Measurements from ENCODE around the gene ITSN1.
A peak's percentile ranks its signal among the peaks of the same experiment; 100 is the strongest.
"Not testable (repeated sequence)": the region's sequence is repeated elsewhere in the genome, so short reads cannot be mapped to it uniquely, and the experiment has no call there.

The ITSN1 gene

DNA sequence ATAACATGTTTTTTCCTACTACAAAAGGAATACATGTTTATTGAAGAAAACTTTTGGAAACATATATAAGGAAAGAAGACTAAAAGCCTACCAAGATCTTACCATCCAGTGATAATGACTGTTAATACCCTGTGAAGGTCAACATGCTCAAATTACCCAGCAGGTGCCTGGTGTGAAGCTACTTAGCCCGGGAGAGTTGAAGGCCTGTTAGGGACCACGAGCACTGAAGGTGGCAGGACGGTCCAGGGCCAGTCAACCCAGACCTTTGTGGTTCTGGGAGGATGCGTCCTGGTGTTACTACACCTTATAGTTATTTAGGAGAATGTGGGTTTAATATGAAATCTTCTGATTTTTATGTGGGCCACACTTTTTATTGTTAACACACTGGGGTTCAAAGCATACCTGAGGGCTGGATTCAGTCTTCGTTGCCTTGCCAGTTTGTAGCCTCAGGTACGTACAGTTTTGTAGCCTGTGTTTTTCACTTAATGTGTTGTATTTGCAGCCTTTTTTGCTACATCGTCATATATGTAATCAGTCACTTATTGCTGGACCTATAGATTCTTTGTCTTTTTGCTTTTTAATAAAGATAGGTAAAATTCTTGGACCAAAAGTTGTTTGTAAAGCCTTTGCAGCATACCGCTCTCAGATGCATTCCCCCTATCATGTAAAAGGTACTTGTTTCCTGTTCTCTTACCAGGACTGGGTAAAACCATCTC is 9.8 kb downstream of the ITSN1 start:
- DNase-seq = peak; percentile 14 to 55 (median 21)

GRCh38 chr21:33654412-33654811 is 12.1 kb downstream of the ITSN1 start:
- DNase-seq = no peak

GRCh38 chr21:33655588-33656221 is 13.4 kb downstream of the ITSN1 start:
- no peak for DNase-seq

GRCh38 chr21:33657124-33657820 is 15.0 kb downstream of the ITSN1 start:
- DNase-seq = no peak

DNA sequence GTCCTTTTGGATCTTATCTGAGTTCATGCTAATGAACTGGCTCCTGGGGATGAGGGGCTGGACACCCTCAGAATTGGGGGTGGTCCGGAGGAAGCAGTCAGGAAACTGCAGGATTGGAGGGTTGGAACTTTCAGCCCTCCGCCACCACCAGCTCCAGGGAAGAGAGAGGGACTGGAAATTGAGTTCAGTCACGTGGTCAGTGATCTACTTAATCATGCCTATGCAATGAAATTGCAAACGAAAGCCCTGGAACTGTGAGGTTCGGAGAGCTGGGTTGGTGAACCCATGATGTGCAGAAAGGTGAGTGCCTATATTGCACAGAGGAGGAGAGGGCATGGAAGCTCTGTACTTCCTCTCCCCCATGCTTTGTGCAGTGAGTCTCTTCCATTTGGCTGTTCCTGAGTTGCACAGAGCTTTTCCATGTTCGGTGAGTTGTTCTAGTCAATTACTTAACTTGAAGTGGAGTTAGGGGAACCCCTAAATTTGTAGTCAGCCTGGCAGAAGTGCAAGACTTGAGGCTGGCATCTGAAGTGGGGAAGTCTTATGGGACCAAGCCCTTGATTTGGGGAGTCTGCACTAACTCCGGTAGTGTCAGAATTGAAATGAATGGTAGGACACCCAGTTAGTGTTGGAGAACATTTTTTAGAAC is 16.7 kb downstream of the ITSN1 start:
- DNase-seq = no peak

DNA sequence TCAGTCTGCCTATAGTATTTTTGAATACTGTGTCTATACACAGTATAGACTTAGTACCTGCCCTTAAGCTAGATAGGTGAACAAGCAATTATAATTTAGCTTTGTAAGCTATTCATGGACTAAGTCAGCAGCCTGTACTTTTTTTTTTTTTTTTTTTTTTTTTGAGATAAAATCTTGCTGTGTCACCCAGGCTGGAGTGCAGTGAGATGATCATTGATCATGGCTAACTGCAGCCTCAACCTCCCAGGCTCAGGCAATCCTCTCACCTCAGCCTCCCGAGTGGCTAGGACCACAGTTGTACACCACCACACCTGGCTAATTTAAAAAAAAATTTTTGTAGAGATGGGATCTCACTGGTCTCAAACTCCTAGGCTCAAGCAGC is 17.3 kb downstream of the ITSN1 start:
- no peak for DNase-seq

DNA sequence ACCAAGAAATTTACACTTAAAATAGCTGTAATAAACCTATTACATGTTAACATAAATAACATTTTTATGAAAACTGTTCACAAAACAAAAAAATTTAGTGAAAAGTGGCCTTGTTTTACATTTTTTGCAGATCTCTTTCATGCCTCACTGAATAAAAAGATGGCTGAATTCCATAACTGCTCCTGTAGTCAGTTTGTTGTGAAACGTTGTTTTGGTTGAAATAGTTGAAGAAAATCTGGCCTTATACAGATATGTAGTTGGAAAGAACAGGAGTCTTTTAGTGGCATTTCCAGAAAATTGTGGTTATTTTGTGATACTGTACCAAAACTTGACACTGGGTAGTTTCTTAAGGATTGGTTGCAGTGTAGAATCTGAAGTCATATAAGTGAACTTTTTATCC is 18.1 kb downstream of the ITSN1 start:
- DNase-seq = no peak

- no peak for DNase-seq
These were observed 18.8 kb downstream of the ITSN1 start for GRCh38 chr21:33661146-33661545.

DNA sequence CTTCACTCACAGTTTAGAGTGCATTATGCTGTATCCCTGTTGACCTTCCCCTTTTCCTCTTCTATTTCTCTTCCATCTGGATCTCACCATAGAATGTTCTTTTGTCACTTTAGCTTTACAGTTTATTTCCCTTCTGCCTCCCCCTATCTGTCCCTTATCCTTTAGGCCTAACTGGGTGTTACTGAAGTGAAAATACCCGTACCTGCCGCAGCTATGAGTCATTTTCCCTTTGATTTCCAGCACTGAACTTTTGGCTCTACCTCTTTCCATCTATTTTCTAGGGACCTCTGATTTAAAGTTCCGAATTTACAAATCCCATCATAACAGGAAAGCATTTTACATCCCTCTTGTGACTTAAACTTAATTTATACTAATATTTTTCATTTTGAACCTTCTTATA is 19.7 kb downstream of the ITSN1 start:
- DNase-seq = no peak

DNA sequence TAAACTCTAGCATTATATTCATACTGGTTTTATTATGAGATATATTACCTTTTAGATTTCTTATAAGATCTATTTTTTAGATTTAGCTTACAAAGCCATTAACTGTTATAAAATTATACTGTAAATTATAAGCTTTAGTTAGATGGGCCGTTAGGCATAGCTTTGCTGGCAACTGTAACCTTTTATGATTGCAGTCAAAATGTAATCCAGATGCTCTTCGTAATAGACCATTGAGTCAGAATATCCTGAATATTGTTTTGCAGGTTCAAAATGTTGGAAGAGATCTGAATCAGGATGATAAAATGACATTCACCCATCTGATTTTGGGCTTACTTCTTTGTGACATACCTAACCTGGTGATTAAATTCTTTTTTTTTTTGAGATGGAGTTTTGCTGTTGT is 20.9 kb downstream of the ITSN1 start:
- DNase-seq = no peak

- no peak for DNase-seq
These were observed 21.8 kb downstream of the ITSN1 start for GRCh38 chr21:33664135-33664534.

GRCh38 chr21:33666153-33666552 is 23.9 kb downstream of the ITSN1 start:
- DNase-seq = no peak

GRCh38 chr21:33667636-33668035 is 25.3 kb downstream of the ITSN1 start:
- DNase-seq = peak in 1 of 3 experiments; percentile 13

GRCh38 chr21:33668180-33668579 is 25.9 kb downstream of the ITSN1 start:
- no peak for DNase-seq

GRCh38 chr21:33668620-33669019 is 26.3 kb downstream of the ITSN1 start:
- DNase-seq = no peak

DNA sequence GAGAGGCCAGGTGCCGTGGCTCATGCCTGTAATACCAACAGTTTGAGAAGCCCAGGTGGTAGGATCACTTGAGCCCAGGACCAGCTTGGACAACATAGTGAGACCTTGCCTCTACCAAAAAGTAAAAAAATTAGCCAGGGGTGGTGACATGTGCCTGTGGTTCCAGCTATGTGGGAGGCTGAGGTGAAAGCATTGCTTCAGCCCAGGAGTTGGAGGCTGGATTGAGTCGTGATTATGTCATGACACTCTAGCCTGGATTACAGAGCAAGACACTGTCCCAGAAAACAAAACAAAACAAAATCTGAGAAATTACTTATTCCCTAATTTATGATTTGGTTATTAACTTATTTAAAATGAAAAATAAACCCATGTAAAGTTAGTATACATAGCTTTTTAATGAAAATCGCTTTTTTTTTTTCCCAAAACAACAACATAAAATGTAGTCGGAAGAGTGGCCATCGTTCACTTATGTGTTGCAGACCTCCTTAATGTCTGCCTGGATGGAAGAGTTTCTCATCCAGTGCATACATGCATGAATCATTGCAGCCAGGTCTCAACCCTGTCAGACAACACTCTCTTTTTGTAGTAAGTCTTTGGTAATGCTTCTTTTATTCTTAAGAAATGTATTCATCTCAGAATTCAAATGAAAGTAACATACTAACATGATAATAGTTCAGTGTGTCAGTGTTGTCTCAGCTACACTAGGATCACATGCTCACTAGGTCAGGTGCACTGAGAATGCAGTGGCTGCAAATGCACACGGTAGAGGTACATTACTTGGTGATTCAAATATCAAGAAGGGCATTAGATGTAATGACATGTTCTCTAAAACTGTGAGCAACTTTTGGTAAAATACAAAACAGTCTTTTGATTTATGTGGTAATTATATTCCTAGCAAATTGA is 28.0 kb downstream of the ITSN1 start:
- no peak for DNase-seq

DNA sequence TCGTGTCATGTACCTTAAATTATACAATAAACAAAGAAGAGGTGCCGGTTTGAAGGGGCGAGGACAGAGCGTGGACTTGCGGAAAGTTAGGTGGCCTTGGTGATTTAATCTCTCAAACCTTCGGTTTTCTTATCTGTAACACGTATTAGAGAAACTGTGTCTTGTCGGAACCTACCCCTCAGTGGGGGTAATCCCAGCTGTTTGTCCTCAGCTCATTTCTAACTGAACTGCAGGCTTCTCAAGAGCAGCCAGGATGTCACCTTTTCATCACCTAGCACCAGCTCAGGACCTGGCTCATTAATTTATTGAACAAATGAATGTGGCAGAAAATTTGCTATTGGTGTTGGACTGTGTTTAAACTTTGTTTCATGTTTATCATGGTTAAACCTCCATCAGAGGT is 31.2 kb downstream of the ITSN1 start:
- no peak for DNase-seq

GRCh38 chr21:33674226-33674625 is 31.9 kb downstream of the ITSN1 start:
- DNase-seq = no peak

- DNase-seq = not testable (repeated sequence)
These were observed 34.4 kb downstream of the ITSN1 start for GRCh38 chr21:33676666-33677065.

GRCh38 chr21:33677450-33677849 is 35.1 kb downstream of the ITSN1 start:
- no peak for DNase-seq

DNA sequence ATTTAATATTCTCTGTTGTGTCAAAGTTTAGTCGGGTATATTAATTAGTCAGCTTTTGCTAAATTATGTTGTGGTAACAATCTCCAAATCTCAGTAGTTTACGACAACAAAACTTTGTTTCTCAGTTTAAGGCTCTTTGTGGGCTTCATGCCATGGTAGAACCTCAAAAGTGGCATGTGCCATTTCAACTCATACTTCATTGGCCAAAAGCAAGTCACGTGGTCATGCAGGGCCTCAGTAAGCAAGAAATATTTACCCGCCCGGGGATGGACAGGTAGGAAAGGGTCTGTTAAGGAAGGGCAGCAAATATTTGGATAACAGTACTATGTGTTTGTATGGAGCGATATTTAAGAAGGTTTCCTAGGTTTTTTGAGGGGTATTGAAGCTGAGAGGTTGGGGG is 38.6 kb downstream of the ITSN1 start:
- DNase-seq = no peak

DNA sequence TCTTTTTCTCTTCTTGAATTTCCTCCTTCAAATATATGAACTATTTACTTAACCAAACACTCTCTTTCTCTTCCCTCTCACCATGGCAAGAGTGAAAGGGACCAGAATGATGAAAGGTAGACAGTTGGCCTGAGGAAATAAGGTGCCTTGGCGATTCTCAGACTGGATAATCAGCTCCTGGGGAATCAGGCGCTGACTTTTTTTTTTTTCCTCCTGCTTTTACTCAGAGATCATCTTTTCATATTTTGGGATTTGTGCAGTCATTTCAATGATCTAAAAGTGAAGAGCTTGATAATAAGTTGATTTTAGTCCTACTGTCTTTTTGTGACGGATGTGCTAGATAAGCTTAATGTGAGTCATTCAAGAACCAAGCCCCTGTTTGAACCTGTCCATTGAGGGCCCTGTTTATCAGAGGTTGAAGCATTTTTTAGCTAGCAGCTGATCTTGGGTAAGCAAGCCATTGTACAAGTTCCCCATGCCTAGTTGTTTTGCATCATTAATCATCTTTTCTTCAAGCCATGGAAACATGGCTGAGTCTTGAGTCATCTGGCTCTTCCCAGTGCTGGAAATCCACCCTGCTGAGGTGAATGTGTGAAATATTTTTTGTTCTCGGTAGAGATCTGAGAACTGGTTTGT is 40.8 kb downstream of the ITSN1 start:
- DNase-seq = peak in 1 of 3 experiments; percentile 15
